Stomach (tissue), 4 donors: Measurements from ENCODE around the gene NISCH.

Experiments used
- EP300 ChIP-seq: sonication (generic); formaldehyde crosslinking; IDR thresholded peaks from one replicate; pipeline ENCODE4 v1.6.1; 2017; ENCODE audit warnings: antibody characterized with exemption
- POLR2AphosphoS5 ChIP-seq, 3 donors: sonication (generic); formaldehyde crosslinking; IDR thresholded peaks; one replicate each; pipeline ENCODE4 v1.6.1; 2016; ENCODE audit warnings: antibody characterized with exemption in 3 of 3
- TF ChIP-seq, protein P1 (sequence below), 7 experiments: fragments of 450-650 bp in 4 of 7; fragments of 200-600 bp in 3 of 7; sonication (generic) in 3 of 7; IDR thresholded peaks; one replicate each; pipeline ENCODE4 v1.5.1; 2016 to 2019; ENCODE audit warnings: antibody characterized with exemption in 7 of 7, control low read depth in 2 of 7, mild to moderate bottlenecking in 1 of 7

DNA sequence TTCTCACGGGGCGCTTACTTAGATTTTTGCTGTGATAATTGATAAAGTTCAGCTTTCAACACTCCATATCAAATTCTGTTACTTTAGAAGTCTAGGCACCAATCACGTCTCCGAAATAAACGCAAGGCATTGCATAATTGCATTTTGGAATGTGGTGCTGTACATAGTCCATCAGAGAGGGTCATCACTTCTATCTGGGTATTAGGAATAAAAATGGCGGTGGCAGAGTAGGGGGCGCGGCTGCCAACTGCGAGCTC lies 80.6 kb downstream of the NISCH start:
- no peak for TF ChIP-seq EP300
- TF ChIP-seq, protein P1, sequence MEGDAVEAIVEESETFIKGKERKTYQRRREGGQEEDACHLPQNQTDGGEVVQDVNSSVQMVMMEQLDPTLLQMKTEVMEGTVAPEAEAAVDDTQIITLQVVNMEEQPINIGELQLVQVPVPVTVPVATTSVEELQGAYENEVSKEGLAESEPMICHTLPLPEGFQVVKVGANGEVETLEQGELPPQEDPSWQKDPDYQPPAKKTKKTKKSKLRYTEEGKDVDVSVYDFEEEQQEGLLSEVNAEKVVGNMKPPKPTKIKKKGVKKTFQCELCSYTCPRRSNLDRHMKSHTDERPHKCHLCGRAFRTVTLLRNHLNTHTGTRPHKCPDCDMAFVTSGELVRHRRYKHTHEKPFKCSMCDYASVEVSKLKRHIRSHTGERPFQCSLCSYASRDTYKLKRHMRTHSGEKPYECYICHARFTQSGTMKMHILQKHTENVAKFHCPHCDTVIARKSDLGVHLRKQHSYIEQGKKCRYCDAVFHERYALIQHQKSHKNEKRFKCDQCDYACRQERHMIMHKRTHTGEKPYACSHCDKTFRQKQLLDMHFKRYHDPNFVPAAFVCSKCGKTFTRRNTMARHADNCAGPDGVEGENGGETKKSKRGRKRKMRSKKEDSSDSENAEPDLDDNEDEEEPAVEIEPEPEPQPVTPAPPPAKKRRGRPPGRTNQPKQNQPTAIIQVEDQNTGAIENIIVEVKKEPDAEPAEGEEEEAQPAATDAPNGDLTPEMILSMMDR (IDR thresholded peaks at IDR 0.05) = no peak
- no peak for TF ChIP-seq POLR2AphosphoS5 (IDR thresholded peaks at IDR 0.05)
